GM18520 (cell line): ENCODE results near the gene STRBP.

Experiments used
- ATAC-seq: cut with Tn5 transposase; IDR thresholded peaks from one replicate; pipeline ENCODE4 v1.9.1; 2021; ENCODE audit not compliant: unreplicated experiment

The STRBP gene

DNA sequence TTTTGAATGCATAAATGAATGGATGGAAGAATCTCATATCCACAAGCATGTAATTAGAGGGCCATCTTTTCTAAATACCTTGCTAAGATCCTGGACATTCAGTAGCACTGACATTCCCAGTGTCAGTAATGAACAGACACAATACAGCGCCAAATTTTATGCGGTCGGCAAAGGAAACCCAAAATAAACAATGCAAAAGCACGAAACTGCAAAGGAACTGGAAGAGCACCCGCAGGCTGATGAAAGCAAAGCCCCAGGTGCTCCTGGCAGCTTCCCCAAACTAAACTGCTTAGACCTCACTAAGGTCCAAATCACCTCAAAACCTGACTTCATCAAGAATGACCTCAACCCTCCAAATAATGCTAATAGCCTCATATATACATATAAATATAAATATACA lies 133.0 kb downstream of the STRBP start:
- no peak for ATAC-seq

DNA sequence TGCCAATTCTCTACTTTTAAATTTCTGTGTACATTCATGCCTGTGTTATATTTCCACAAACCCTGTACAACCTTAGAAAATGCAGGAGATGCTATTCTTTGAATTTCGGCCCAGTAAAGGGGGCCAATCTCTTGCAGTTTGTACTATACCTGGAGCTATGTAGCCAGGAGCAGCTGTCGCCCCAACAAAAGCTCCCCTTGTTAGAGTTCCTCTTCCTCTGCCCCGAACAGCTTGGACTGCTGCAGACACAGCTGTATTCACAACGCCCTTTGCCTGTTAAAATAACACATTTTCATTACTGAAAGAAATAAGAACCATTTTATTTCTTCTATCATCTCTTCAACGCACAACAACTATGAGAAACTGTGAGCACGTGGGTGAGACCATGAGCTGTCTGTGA lies 135.7 kb downstream of the STRBP start:
- ATAC-seq: no peak

DNA sequence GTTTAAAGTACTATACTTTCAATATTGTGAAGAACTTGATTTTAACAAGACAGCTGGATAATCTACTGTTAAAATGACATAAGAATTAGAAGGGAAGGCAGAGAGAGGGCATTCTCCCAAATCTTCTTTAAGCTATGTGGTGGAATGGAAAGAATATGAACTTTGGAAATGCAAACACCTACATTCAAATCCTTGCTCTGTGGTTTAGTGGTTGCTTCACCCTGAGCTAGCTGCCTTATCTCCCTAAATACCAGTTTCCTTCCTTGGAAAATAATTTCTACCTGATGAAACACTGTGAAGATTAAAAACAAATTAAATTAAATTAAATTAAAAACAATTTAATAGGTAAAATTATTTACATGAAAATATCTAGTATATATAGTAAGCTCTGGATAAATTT lies 136.4 kb downstream of the STRBP start:
- ATAC-seq: no peak

DNA sequence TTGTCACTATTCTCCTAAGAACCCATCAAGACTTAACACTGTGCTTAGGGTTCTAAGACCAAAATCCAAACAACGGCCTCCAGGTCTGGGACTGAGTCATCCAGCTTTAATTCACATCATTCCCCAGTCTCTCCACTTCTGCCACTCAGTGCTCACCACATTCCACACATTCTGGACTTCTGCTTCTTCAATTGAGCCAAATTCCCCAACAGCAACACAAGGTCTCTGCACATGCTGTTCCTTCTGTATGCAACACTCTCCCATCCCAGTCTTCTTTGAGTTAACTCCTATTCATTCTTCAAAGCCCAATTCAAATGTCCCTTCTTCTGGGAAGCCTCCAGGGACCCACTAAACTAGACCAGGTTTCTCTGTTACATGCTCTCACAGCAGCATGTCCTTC lies 137.1 kb downstream of the STRBP start:
- no peak for ATAC-seq

DNA sequence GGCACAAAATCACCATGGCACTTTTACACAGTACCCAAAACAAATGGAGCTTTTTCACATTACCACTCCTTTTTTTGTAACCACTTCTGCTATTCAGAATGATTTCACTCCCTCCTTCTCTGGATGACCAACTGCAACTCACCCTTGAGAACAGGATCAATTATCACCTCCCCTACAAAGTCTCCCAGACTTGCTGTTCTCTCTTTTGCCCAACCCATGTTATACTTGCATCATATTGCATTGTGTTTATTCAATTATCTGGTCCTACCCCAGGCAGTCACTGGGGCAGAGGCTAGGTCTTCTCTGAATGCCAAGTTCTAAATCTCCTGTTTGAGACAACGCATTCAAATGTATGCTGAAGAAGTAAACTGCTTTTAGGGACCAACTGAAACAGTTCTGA lies 139.0 kb downstream of the STRBP start:
- no peak for ATAC-seq

DNA sequence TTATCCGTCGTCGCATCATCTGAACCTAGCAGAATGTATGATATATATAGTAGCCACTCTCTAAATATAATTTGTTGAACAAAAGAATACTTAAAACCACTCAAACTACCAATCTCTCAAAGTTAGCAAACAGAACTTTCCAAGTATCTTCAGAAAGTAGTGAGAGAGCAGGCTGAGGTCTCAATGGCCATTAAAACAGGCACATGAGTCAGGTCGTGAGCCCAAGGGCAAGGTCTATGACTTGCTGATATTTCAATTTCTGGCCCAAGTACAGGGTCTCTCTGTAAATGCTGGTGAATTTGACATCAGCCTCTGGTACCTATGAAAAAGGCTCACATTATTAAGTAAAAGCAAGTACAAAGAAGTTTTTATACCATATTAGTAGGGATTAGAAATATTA lies 139.8 kb downstream of the STRBP start:
- ATAC-seq: no peak

DNA sequence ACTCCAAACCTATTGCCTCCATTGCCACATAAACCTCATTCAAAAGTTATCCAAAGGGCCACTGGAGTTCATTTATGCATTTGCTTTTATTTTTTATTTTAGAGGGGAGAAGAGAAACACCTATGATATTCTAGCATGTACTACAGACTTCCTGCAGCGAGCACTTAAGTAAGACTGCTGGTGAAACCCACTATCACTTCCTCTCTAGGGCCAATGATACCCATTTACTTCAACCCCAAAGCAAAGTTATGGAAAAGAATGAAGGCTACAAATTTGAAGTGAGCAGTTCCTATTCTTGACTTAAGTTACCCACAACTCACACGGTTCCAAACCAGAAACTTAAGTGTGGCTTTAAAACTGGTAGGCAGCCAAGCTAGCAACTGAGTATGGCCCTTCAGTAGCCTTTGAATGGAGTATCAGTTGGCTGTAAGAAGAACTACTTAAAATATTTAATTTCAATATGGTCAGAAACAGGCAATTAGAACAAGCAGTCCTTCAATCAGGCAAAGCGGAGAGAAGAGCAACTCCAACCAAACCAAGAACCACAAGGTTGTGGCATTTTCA lies 140.8 kb downstream of the STRBP start:
- no peak for ATAC-seq

DNA sequence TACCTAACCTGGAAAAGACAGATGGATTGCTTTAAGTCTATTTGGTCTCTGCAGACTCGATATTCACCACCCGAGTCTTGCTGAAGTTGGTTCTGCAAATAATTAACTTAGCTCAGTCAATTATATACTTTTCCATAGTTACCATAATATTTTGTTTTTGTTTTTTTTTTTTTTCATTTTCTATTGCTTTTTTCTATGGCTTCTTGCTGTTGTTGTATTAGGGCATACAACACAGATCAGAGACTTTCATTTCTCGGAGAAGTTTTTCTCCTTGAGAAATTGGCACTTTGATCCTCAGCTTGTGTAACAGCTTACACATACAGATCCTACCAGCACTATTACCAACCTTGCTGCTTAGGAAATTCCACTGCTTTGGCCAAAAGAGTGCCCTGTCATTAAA lies 146.9 kb downstream of the STRBP start:
- no peak for ATAC-seq

DNA sequence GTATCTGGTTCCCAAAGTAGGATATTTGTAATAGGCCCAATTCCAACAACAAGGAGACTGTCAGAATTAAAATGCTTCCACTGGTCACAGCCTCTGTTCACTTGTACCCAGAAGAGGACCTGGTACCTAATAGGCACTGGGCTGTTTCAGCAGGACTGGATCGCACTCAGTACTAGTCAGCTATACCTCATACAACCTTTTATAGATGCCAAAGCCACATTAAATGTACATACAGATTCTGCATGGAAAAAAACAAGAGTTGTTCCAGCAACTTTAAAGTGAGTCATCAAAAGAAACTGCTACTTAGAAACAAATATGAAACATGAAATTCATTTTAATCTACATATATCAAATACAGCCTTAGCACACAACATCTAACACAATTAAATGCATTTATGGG lies 147.4 kb downstream of the STRBP start:
- ATAC-seq: no peak

DNA sequence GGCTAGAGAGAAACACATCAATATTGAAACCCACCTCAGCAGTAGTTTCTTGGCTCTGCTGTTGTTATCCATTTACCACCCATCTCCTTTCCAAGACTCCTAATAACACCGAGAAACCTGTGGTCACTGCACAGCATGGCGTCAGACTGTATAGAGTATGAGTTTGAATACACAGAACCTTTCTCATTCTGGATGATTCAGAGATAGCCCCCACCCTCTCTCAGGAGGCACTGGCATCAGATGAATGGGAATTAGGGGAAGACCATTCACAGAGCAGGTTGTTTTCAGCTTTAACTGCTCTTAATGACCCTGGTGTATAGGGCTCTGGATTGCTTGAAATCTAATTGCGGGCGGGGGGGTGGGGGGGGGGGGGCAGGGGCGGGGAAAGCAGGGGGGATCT lies 148.3 kb downstream of the STRBP start:
- no peak for ATAC-seq

DNA sequence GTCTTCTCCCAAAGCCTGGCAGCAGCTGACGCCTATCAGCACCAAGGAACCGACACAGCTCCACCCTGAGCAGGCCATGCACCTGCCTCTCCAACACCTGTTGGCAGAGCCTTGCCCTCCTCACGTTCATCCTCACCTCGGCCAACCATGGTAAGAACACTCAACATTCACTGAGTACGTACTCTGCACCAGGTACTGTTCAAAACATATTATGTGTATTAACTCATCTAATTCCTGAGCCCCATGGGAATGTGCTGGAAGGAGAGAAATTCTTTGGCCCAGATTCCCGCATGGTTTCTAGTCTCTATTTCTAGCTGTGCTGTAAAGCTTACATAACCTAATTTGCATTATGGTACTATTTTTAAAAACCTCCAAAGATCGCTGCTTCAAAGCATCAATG lies 148.8 kb downstream of the STRBP start:
- no peak for ATAC-seq

DNA sequence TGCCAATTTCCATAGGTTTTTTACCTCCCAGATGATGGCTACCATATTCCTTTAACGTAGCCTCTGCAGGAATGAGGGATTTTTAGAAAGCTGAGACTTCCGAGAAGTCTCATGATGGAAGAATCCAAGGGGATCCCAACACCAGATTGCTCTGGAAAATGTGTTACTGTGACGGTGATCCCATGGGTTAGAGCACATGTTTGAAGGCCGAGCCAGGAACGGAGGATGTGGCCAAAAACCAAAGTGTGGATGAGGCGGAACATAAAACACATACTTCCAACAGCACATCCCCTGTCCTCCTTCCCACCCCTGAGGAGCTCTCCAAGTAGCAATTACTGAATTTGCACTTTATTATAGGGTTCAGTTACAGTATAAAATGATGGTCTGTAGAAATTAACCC lies 152.3 kb downstream of the STRBP start:
- ATAC-seq: no peak

DNA sequence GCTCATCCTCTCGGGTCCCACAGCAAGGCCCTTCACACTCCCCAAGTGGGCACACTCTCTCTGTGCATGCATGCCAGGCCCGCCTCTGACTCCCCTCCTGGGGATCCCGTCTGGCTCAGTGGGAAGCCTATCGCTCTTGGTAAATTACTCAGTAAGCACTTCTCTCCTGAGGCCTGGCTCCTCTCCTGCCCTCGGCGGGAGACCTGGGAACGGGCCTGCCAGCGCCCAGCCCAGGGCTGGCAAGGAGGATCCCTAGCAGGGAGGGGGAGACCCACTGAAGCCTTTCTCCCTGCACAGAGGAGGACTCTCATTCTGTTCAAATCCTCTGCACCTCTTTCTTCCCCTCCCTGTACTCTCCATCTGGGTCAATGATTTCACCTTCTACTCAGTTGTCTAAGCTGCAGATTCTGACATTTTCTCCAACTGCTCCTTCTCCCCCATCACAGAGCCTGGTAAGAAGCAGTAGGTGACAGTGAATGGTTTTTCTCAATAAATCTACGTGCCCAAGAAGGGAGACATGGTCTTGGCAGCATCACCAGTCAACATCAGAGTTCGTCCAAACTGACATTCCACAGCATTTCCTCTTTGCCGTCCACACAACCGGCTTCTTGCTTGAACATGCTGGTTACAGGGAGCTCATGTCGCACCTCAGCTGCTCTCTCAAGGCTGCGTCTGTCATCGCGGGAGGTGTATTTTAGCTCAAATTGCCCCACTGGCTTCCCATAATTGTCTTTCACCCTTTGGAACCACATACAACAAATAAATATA lies 153.1 kb downstream of the STRBP start:
- no peak for ATAC-seq

DNA sequence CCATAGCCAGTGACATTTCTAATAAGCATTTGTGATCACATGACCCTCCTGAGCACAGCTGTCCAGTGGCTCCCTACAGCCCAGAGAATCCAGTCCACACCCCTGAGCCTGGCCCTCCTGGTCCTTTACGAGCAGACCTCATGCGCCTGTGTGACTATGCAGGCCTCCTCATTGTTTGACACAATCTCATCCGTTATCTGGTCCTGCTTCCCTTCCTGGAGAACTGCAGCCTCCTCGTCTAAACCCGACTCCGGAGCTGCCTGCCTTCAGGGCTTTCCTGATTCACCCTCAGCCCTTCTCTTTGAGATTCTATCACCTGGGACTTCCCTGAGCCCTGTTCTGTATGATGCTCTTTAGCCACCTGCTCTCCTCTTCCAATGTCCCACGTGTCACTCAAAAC lies 155.2 kb downstream of the STRBP start:
- ATAC-seq: no peak

DNA sequence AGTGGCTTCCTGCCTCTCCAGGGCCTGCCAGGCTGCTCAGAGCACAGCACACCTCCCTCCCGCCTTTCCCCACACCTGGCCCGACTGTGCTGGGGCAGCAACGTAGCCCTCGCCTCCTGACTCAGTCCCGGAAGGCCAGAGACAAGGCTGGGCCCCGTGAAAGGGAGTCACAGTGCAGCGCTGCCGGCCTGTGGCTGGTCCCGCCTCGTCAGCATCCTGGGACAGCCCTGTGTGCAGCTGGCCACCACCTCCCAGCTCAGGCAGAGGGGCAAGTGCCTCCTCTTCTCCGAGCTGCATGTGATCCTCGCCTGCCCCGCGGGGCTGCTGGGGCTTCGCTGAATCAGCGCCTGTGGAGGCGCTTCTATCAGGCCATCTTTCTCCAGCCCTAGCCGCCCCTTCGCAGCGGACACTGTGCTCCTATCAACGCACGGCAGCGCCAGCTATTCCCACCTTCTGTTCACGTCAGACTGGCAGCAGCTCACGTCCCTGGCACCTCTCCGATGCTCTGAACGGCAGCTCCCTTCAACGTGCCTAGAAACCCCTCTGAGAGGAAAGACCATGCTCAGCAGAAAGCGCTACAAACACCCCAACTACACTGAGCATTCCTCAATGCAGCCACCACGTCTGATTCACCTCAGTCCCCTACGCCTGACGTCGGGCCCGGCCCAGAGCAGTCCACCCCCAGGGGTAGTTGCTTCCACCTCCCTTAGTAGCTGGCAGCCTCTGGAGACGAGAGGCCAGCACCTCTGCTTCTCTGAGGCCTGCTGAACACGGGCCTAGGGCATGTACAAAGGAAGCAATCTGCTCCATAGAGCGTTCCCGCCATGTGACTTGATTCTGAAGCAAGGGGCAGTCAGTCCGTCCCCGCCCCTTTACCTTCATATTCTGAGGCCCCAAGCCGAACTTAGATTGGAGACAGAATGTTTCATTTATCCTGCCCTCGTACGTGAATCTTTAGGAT lies 156.1 kb downstream of the STRBP start:
- ATAC-seq: no peak

DNA sequence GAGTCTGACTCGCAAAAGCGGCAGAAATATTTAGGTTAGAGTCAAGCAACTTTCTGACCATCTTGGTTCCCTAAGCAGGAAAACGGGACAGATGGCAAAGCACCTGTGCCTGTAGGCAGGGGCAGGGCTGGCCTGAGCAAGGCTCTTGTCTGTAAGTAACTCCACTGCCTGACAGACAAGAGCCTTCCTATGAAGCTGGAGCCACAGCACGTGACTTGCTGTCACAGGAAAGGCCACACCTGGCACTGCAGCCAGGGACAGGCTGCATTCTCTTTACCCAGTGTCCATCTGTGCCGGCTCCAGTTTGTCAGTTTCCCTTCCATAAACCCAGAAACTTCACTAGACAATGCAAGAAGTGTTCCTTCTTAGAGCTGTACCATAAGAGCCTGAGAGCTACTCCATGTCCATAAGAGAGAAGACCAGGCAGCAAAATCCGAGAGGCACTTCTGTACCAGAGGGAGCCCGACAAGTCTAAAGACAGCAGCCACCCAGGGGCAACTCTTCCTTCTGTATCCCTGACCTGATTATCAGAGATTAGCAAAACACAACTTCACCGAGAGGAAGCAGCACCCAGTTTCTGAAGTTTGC lies 156.9 kb downstream of the STRBP start:
- ATAC-seq: no peak

DNA sequence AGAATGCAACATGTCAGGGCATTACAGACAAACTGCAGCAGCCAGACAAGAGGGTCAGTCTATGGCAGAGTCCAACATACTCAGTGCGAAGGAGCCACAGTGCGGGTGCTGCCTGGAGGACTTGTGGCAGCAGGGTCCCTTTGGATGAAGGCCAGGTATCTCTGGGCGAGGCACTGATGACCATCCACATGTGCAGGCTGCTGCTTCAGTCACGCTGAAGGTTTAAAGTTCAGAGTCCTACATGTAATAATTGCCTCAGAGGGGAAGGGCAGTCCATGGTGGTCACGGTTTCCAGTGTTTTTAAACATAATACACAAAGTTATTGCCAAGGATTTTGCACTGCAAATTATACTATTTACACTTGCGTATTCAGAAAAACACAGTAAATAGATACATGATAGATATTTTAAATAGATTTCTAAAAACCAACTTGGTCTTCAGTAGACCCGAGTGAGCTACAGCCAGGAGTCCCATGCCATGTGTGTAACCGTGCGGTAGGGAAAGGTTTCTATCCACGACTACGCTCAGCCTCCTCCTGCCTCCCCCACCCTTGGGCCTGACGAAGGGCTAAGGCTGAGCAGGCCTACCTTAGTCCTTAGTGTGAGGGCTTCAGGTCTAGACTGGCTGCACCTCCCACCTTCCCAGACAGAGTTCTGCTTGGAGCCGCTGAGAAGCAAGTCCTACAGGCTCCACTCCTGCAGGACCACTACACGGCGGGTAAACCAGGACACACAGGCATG lies 158.7 kb downstream of the STRBP start:
- no peak for ATAC-seq

DNA sequence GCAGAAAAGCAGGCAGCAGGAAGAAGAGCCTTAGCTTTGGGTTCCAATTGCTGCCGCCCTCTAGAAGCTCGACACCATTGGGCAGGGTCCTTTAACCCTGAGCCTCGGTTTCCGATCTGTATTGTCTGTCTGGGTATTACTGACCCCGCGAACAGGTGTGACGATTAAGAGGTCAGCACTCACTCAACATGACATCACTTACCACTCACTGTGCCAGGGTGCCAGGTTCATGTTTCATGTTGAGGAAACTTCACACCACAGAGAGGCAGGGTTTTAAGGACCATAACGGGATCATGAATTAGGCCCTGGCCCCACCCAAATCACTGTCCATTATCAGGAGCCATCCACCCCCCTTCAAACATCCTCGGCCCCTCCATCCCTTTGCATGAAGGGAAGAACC lies 159.4 kb downstream of the STRBP start:
- ATAC-seq: no peak

DNA sequence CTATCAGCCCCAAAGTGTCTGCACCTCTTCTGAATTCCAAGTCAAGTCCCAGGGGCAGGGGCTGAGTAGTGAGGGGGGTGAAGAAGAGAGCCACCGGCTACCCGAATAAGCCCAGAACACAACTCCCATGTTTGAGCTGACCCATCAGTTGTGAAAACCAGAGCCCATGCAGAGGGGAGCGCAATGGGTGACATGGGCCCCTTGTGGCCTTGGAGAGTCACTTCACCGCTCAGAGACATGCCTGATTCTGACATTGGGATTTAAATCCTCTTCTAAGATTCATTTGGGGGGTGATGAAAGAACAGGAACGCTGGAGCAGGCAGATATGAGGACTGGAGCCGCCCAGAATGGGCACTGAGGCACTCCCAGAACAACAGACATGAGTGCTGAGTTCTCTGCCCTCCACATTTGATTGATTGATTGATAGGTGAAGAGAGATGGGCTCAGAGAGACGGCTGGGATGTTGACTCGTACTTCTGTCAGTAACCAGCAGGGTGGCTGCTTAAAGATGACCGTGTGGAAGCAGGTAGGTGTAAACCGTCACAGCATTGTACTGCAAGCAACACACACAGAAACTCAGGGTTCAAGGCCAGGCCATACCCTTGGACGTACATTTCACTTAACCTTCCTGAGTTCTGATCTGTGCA lies 160.6 kb downstream of the STRBP start:
- no peak for ATAC-seq

DNA sequence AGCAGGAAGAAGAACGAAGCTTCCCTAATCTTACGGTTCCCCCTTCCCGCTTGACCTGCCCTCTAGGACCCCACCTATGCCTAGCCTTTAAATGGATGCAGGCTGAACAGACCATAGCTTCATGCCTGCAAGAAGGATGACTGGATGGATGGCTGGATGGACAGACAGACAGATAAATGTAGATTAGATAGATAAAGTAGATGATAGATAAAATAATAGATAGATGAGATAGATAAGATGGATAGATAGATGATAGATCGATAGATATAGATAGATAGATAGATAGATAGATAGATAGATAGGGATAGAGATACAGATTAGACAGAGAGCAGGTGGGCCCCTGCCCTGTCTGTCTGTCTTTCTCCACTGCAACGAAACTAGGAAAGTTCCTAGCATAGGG lies 162.9 kb downstream of the STRBP start:
- no peak for ATAC-seq
